ENCODE measurements around the gene AGAP1. TPM values are rescaled to one million over a fixed set of nuclear protein-coding genes. Genes with fewer than 3 reads are reported as not detected.
A peak's percentile ranks its signal among the peaks of the same experiment; 100 is the strongest.

AGAP1 gene
- total RNA-seq, 4 donors from 2014 or later: 33.7 to 39.9 (median 35.6) TPM

- Histone ChIP-seq H3K4me3 (no peak overlapping the region), H3K4me1 (peaks cover 0 to 32% (median 15%) of the 10 kb centered on the region in 4 donors), H3K27me3 (no peaks in the 10 kb centered on the region), H3K9me3 (no peaks in the 10 kb centered on the region), H3K36me3 (no peaks in the 10 kb centered on the region), H3K27ac (no peak overlapping the region)
- TF ChIP-seq EP300 (IDR thresholded peaks at IDR 0.05): no peak
- TF ChIP-seq POLR2A (IDR thresholded peaks at IDR 0.05): no peak
- TF ChIP-seq CTCF (IDR thresholded peaks at IDR 0.05): no peak
- DNase-seq (ENCODE audit: low spot score in 2 of 2): no peak
- WGBS, 2 donors: 40 to 42% methylated on average over 9 of the region's 9 CpGs
Measured at GRCh38 chr2:235654103-235654813, 160.4 kb downstream of the AGAP1 start.

- no peak overlapping the region for H3K4me3 ChIP-seq
- 37 to 41% methylated on average over 20 of the region's 20 CpGs for WGBS, 2 donors
- peak overlapping the region in 3 of 4 donors; percentile 52 to 66 (median 62) for H3K27ac ChIP-seq
- H3K36me3 ChIP-seq: no peaks in the 10 kb centered on the region
- DNase-seq (ENCODE audit: low spot score in 2 of 2): no peak
- H3K4me1 ChIP-seq: peaks cover 0 to 56% (median 30%) of the 10 kb centered on the region in 4 donors
- no peaks in the 10 kb centered on the region for H3K27me3 ChIP-seq
- H3K9me3 ChIP-seq: no peaks in the 10 kb centered on the region
- TF ChIP-seq CTCF (IDR thresholded peaks at IDR 0.05) (no peak), POLR2A (IDR thresholded peaks at IDR 0.05) (no peak), EP300 (IDR thresholded peaks at IDR 0.05) (peak in 1 of 2 donors; percentile 6)
Measured at GRCh38 chr2:235658351-235659174, 164.7 kb downstream of the AGAP1 start.

- H3K4me3 ChIP-seq: no peak overlapping the region
- peaks cover 0 to 47% (median 30%) of the 10 kb centered on the region in 4 donors for H3K4me1 ChIP-seq
- DNase-seq (ENCODE audit: low spot score in 2 of 2): no peak
- 47 to 48% methylated on average over 7 of the region's 7 CpGs for whole genome bisulfite sequencing, 2 donors
- no peak for TF ChIP-seq CTCF (IDR thresholded peaks at IDR 0.05)
- no peak for TF ChIP-seq POLR2A (IDR thresholded peaks at IDR 0.05)
- peak in 1 of 2 donors; percentile 22 for TF ChIP-seq EP300 (IDR thresholded peaks at IDR 0.05)
- H3K36me3 ChIP-seq: no peaks in the 10 kb centered on the region
- H3K9me3 ChIP-seq: no peaks in the 10 kb centered on the region
- H3K27ac ChIP-seq: peak overlapping the region in 2 of 4 donors; percentile 62 to 66
- no peaks in the 10 kb centered on the region for H3K27me3 ChIP-seq
Measured at GRCh38 chr2:235659767-235660322, 166.0 kb downstream of the AGAP1 start.

- Histone ChIP-seq H3K4me1 (peaks cover 0 to 51% (median 31%) of the 10 kb centered on the region in 4 donors), H3K27me3 (no peaks in the 10 kb centered on the region), H3K36me3 (no peaks in the 10 kb centered on the region), H3K27ac (peak overlapping the region in 2 of 4 donors; percentile 62 to 66), H3K4me3 (no peak overlapping the region), H3K9me3 (no peaks in the 10 kb centered on the region)
- DNase-seq (ENCODE audit: low spot score in 2 of 2): no peak
- 84 to 85% methylated on average over 9 of the region's 9 CpGs for WGBS, 2 donors
- no peak for TF ChIP-seq EP300 (IDR thresholded peaks at IDR 0.05)
- no peak for TF ChIP-seq POLR2A (IDR thresholded peaks at IDR 0.05)
- TF ChIP-seq CTCF (IDR thresholded peaks at IDR 0.05): no peak
Measured at GRCh38 chr2:235660484-235661082, 166.7 kb downstream of the AGAP1 start.
